HepG2 (cell line): Measurements from ENCODE around the gene NME9. TPM values are rescaled to one million over a fixed set of nuclear protein-coding genes. Genes with fewer than 3 reads are reported as not detected.

Experiments used
- ATAC-seq: fragments of 200-7000 bp; cut with Tn5 transposase; 3 replicates; pipeline ENCODE4 v1.9.1; 2020; ENCODE audit warnings: mild to moderate bottlenecking, moderate library complexity
- BruUV-seq: library from RNA; stranded (reverse); fragments of 400-500 nt; replicated peaks from 2 replicates; lab custom pipeline; 2021; lab: Mats Ljungman, UMichigan
- CTCF ChIA-PET: fragments of 300-600 bp; formaldehyde crosslinking; extraction: SDS; loops from one replicate; lab custom pipeline; 2021; ENCODE audit warnings: low total read pairs, inconsistent platforms, low intra/inter-chr PET ratio; lab: Yijun Ruan, JAX
- POLR2A ChIA-PET: fragments of 350-600 bp; sonication (Branson Sonifier 250); formaldehyde crosslinking; loops from one replicate; lab custom pipeline; 2020; ENCODE audit warnings: antibody characterized with exemption, inconsistent platforms; lab: Yijun Ruan, JAX
- DNase-seq: peaks from one replicate; pipeline ENCODE4 v3.0.0-alpha.2; 2015; ENCODE audit warnings: low spot score
- FAIRE-seq: peaks from 3 replicates; lab custom pipeline; 2011; peaks lifted over from hg19 to GRCh38; lab: Jason Lieb, UNC
- H2AFZ ChIP-seq: one replicate; pipeline ENCODE4 v1.6.1; 2011; ENCODE audit warnings: low read length, inconsistent platforms
- H3K27ac ChIP-seq: fragments of 300-600 bp; 3 replicates; pipeline ENCODE4 v1.8.0; 2011; ENCODE audit warnings: mixed run types, mild to moderate bottlenecking, mixed read lengths, low read length, inconsistent platforms; ENCODE audit not compliant: insufficient read depth; ENCODE audit errors: extremely low read length
- H3K27me3 ChIP-seq, 2 experiments: fragments of 200-600 bp in 1 of 2; 2 replicates in 1 of 2; 3 replicates in 1 of 2; pipeline versions ENCODE4 v1.6.0 to v1.8.0; 2011; ENCODE audit warnings: low read length in 2 of 2, mild to moderate bottlenecking in 2 of 2, moderate library complexity in 2 of 2, inconsistent platforms in 1 of 2; ENCODE audit not compliant: insufficient read depth in 2 of 2, control insufficient read depth in 1 of 2
- H3K36me3 ChIP-seq, 2 experiments: fragments of 200-600 bp in 1 of 2; replicated peaks in 1 of 2; 2 replicates in 1 of 2; 3 replicates in 1 of 2; pipeline versions ENCODE4 v1.5.1 to v1.8.0; 2011; ENCODE audit warnings: low read length in 2 of 2, inconsistent platforms in 1 of 2; ENCODE audit not compliant: insufficient read depth in 2 of 2, control insufficient read depth in 1 of 2
- H3K4me1 ChIP-seq: 2 replicates; pipeline ENCODE4 v1.5.1; 2012; ENCODE audit warnings: low read length, inconsistent platforms; ENCODE audit not compliant: insufficient read depth
- H3K4me2 ChIP-seq: 2 replicates; pipeline ENCODE4 v1.6.0; 2011; ENCODE audit warnings: low read depth, low read length, inconsistent platforms
- H3K4me3 ChIP-seq, 3 experiments: fragments of 200-600 bp in 1 of 3; sonication (generic), shearing (Covaris generic) in 1 of 3; replicated peaks in 1 of 3; 2 replicates each; pipeline ENCODE4 v1.5.1; 2011 to 2016; ENCODE audit warnings: low read length in 3 of 3, inconsistent platforms in 2 of 3, low read depth in 2 of 3, mild to moderate bottlenecking in 2 of 3, control low read depth in 1 of 3, mixed read lengths in 1 of 3; ENCODE audit not compliant: insufficient read depth in 1 of 3
- H3K79me2 ChIP-seq: one replicate; pipeline ENCODE4 v1.6.1; 2011; ENCODE audit warnings: low read length, inconsistent platforms; ENCODE audit not compliant: insufficient read depth
- H3K9ac ChIP-seq: 2 replicates; pipeline ENCODE4 v1.6.0; 2011; ENCODE audit warnings: mild to moderate bottlenecking, low read depth, low read length, inconsistent platforms; ENCODE audit not compliant: insufficient read depth
- H3K9me3 ChIP-seq: 2 replicates; pipeline ENCODE4 v1.5.1; 2012; ENCODE audit warnings: mild to moderate bottlenecking, low read length
- H4K20me1 ChIP-seq: 2 replicates; pipeline ENCODE4 v1.6.0; 2011; ENCODE audit warnings: inconsistent platforms, mild to moderate bottlenecking, low read length, moderate library complexity; ENCODE audit not compliant: insufficient read depth
- AKAP8 ChIP-seq: sonication (generic); formaldehyde crosslinking; IDR thresholded peaks from 2 replicates; pipeline ENCODE4 v1.5.1; 2020; ENCODE audit warnings: mild to moderate bottlenecking, missing genetic modification reagents
- CCAR2 ChIP-seq: fragments of 200-400 bp; formaldehyde crosslinking; optimal IDR thresholded peaks from 2 replicates; pipeline ENCODE3; 2018; ENCODE audit warnings: low read depth, mild to moderate bottlenecking, low read length, moderate library complexity
- EED ChIP-seq: sonication (generic); formaldehyde crosslinking; IDR thresholded peaks from 2 replicates; pipeline ENCODE4 v1.5.0; 2020; ENCODE audit warnings: mild to moderate bottlenecking, missing genetic modification reagents
- FIP1L1 ChIP-seq: fragments of 200-400 bp; formaldehyde crosslinking; IDR thresholded peaks from 2 replicates; pipeline ENCODE4 v1.6.1; 2018; ENCODE audit warnings: low read depth, mild to moderate bottlenecking, low read length, moderate library complexity, borderline replicate concordance; ENCODE audit not compliant: insufficient read depth
- HOXD1 ChIP-seq: sonication (generic); formaldehyde crosslinking; IDR thresholded peaks from 2 replicates; pipeline ENCODE4 v1.5.0; 2020; ENCODE audit warnings: missing genetic modification reagents
- SIN3A ChIP-seq: IDR thresholded peaks from 2 replicates; pipeline ENCODE4 v1.6.1; 2011; ENCODE audit warnings: low read depth, mild to moderate bottlenecking, control low read depth, low read length, borderline replicate concordance
- SOX13 ChIP-seq, 3 experiments: fragments of 450-650 bp in 1 of 3; sonication (generic) in 1 of 3; formaldehyde crosslinking in 1 of 3; IDR thresholded peaks in 2 of 3; conservative IDR thresholded peaks in 1 of 3; 2 replicates each; pipeline versions ENCODE4 v1.5.0 to v1.6.1; 2016 to 2020; ENCODE audit warnings: antibody characterized with exemption in 1 of 3, mild to moderate bottlenecking in 1 of 3, missing compliant biosample characterization in 1 of 3, missing genetic modification reagents in 1 of 3, moderate library complexity in 1 of 3
- ZNF138 ChIP-seq: sonication (generic); formaldehyde crosslinking; IDR thresholded peaks from 2 replicates; pipeline ENCODE4 v1.5.0; 2020; ENCODE audit warnings: mild to moderate bottlenecking, low read depth, missing genetic modification reagents
- ZNF629 ChIP-seq: sonication (generic); formaldehyde crosslinking; conservative IDR thresholded peaks from 2 replicates; pipeline ENCODE4 v1.5.0; 2020; ENCODE audit warnings: missing genetic modification reagents
- ZNF782 ChIP-seq: sonication (generic); formaldehyde crosslinking; IDR thresholded peaks from 2 replicates; pipeline ENCODE4 v1.4.0; 2020; ENCODE audit warnings: missing genetic modification reagents, mild to moderate bottlenecking, borderline replicate concordance
- ZZZ3 ChIP-seq: sonication (generic); formaldehyde crosslinking; IDR thresholded peaks from 2 replicates; pipeline ENCODE4 v1.4.0; 2020; ENCODE audit warnings: missing genetic modification reagents, mild to moderate bottlenecking, borderline replicate concordance
- WGBS: methylation state at CpG from one replicate; pipeline ENCODE4 v1.1.6; 2017; ENCODE audit warnings: low lambda C conversion rate; 5-methylcytosine and 5-hydroxymethylcytosine counted together
- in situ Hi-C: cut with HindIII; loops from 2 replicates; pipeline ENCODE4 v1.10.0; 2017; ENCODE audit warnings: low pct_unique_long_range_greater_than_20kb; ENCODE audit not compliant: extremely low pct_ligation_motif_present
- intact Hi-C: fragments of 100-400 bp; cut with micrococcal nuclease; formaldehyde crosslinking; loops from one replicate; pipeline ENCODE4 v1.10.0; 2022; ENCODE audit not compliant: unreplicated experiment
- polyA plus RNA-seq, 8 experiments: library from polyadenylated mRNA; depleted of rRNA in 3 of 8; stranded (reverse) in 7 of 8; unstranded in 1 of 8; fragments of >200 nt; fragmentation: Illumina TruSeq in 4 of 8; extraction: Trizol in 4 of 8; gene quantifications; 2 replicates each; pipeline versions ENCODE4 v1.2.1 to v1.2.3, GENCODE V29; 2011 to 2016; ENCODE audit warnings: low read depth in 4 of 8, missing spikeins in 1 of 8, mixed read lengths in 1 of 8; ENCODE audit not compliant: insufficient read depth in 1 of 8
- total RNA-seq, 5 experiments: library from RNA; depleted of rRNA; stranded (reverse); fragments of >200 nt; fragmentation: Illumina TruSeq; extraction: Trizol; gene quantifications; 2 replicates each; pipeline ENCODE4 v1.2.3, GENCODE V29; 2016; ENCODE audit warnings: low read depth in 1 of 5

NME9 gene
- total and polyA plus RNA-seq, 2 of the 13 experiments (the other 11 are each of a cell fraction or from before 2014, with no cell fraction given) = not detected

- H3K9me3 ChIP-seq = no peaks in the 10 kb centered on the region
- 88% methylated on average over 5 of the region's 6 CpGs for WGBS
- H3K9ac ChIP-seq = no peak overlapping the region
- no peak for DNase-seq
- intact Hi-C loops (loop anchor here (5.0 kb wide), 1 partner anchor 33 kb away; no protein-coding TSS in a partner anchor), in situ Hi-C loops (no loop called here)
- no peaks in the 10 kb centered on the region for H3K79me2 ChIP-seq
- H4K20me1 ChIP-seq = no peaks in the 10 kb centered on the region
- POLR2A ChIA-PET = interaction anchor here (0.6 to 1.3 kb wide), 2 partner anchors 16 to 176 kb away, joined by 3 to 4 read pairs; partner anchors contain the start of gene MRAS
- H3K27ac ChIP-seq = no peak overlapping the region
- no peak overlapping the region for H3K4me3 ChIP-seq
- peaks cover 34% of the 10 kb centered on the region for H3K4me1 ChIP-seq
- H3K4me2 ChIP-seq = no peak overlapping the region
- TF ChIP-seq HOXD1 (CRISPR knock-in tag) = no peak
- peak; percentile 61 for TF ChIP-seq ZNF629 (CRISPR knock-in tag)
- no peak for TF ChIP-seq ZNF138
- no peak for TF ChIP-seq ZNF782 (CRISPR knock-in tag)
- CTCF ChIA-PET = no interaction called here
- no peaks in the 10 kb centered on the region for H3K27me3 ChIP-seq
- no peak for ATAC-seq
- no peaks in the 10 kb centered on the region for H3K36me3 ChIP-seq
- no peak for FAIRE-seq
- H2AFZ ChIP-seq = no peak overlapping the region
- no TSS peak for BruUV-seq
These were observed 35.0 kb upstream of the NME9 start for GRCh38 chr3:138364356-138365252.

GRCh38 chr3:138363322-138363721 lies 33.7 kb upstream of the NME9 start:
- H2AFZ ChIP-seq = no peak overlapping the region
- intact Hi-C loops (loop anchor here (5.0 kb wide), 1 partner anchor 34 kb away; no protein-coding TSS in a partner anchor), in situ Hi-C loops (no loop called here)
- H3K27me3 ChIP-seq = no peaks in the 10 kb centered on the region
- H3K9ac ChIP-seq = no peak overlapping the region
- H3K4me1 ChIP-seq = peaks cover 47% of the 10 kb centered on the region
- BruUV-seq = no TSS peak
- CTCF ChIA-PET = no interaction called here
- no peaks in the 10 kb centered on the region for H3K9me3 ChIP-seq
- DNase-seq (no peak), ATAC-seq (no peak), FAIRE-seq (no peak)
- TF ChIP-seq SOX13 (IDR thresholded peaks at IDR 0.05) (no peak), SOX13 (CRISPR knock-in tag; conservative IDR thresholded peaks at IDR 0.05 in 1 of 2, IDR thresholded peaks at IDR 0.05 in 1 of 2) (no peak), ZZZ3 (no peak), CCAR2 (no peak), SIN3A (no peak), FIP1L1 (no peak), AKAP8 (CRISPR knock-in tag) (no peak), EED (no peak)
- no peak overlapping the region for H3K27ac ChIP-seq
- H3K4me3 ChIP-seq = no peak overlapping the region
- no peak overlapping the region for H3K4me2 ChIP-seq
- H4K20me1 ChIP-seq = no peaks in the 10 kb centered on the region
- 96% methylated on average over 4 of the region's 4 CpGs for WGBS
- H3K79me2 ChIP-seq = no peaks in the 10 kb centered on the region
- no peaks in the 10 kb centered on the region for H3K36me3 ChIP-seq
- POLR2A ChIA-PET = interaction anchor here (1.3 kb wide), 1 partner anchor 15 kb away, joined by 4 read pairs; the partner anchor contains the start of gene MRAS
